Epidermal melanocyte (primary cell): Measurements from ENCODE around the gene DDT.
"Not testable (repeated sequence)": the region's sequence is repeated elsewhere in the genome, so short reads cannot be mapped to it uniquely, and the experiment has no call there.

Experiments
- DNase-seq: peaks from one replicate; pipeline ENCODE4 v3.0.0; 2011; ENCODE audit warnings: low spot score; ENCODE audit not compliant: insufficient read length

DDT gene

DNA sequence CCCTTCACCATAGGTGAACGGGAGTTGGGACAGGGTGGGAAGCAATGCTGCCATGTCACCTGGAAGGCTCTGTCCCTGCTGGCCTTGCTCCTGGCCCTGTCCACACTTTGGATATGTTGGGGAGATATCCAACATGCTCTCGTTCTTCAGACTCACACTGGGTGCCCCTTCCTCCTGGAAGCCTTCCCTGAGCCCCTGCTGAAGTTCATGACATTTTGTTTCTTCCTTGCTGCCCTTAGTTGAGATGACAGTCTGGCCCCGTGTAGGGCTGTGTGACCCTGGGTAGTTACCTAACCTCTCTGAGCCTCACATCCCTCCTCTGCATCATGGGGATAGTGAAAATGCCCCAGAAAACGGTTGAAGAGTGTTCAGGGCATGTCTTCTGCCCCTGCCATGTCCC is 20.8 kb downstream of the DDT start:
- not testable (repeated sequence) for DNase-seq

GRCh38 chr22:23952794-23953405 is 21.3 kb downstream of the DDT start:
- not testable (repeated sequence) for DNase-seq

DNA sequence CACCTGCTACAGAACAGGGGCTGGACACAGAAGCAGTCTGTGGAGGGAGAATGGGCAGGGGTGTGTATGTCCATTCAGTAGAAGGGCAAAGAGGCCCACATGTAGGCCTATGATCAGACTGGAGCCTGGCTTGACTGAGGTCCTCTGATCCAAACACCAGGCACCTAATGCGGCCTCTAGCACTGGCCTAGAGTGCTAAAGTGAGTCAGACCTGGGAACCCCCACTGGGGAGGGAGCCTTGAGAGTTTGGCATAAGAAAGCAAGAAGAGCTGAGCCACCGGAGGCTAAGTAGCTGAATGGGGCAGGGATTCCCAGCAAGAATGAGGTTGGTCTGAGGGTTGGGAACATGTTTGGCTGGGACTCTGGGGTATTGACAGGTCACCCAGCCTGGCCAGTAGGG is 22.9 kb downstream of the DDT start:
- DNase-seq: not testable (repeated sequence)

DNA sequence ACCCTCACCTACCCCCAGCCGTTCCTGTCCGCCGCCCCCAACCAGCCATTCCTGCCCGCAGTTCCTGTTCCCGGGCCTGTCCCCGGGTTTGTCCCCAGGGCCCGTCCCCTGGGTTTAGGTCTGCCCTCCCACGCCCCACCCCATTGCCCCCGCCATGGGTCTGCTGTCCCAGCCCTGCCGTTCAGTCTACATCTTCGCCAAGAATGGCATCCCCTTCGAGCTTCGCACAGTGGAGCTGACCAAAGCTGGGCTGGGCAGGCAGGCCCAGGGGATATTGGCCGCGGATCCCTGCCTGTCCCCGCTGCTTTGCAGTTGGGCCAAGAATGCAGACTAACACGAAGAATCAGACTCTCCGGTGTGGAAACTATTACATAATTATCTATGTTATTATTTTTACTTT is 24.5 kb downstream of the DDT start:
- DNase-seq: not testable (repeated sequence)

DNA sequence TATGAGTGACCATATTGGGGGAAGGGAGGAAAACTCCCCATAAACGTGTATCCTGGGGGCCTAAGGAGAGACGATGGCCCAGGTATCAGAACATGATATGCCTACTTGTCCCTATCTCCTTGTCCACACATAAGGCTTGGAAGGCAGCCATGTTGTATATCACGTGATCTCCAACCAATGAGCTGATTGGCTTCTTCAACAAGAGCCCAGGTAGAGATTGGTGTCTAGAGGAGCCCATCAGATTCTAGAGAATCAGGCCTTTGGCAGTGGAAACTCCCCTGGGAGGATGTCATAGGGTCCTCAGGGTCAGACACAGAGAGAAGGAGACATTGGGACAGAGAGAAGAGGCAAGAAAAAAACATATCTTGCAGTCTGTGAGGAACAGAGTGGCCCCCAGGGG is 26.9 kb downstream of the DDT start:
- not testable (repeated sequence) for DNase-seq

- DNase-seq: not testable (repeated sequence)
Measured at GRCh38 chr22:23940166-23940565, 34.1 kb downstream of the DDT start.

GRCh38 chr22:23939017-23939357 is 35.3 kb downstream of the DDT start:
- no peak for DNase-seq

DNA sequence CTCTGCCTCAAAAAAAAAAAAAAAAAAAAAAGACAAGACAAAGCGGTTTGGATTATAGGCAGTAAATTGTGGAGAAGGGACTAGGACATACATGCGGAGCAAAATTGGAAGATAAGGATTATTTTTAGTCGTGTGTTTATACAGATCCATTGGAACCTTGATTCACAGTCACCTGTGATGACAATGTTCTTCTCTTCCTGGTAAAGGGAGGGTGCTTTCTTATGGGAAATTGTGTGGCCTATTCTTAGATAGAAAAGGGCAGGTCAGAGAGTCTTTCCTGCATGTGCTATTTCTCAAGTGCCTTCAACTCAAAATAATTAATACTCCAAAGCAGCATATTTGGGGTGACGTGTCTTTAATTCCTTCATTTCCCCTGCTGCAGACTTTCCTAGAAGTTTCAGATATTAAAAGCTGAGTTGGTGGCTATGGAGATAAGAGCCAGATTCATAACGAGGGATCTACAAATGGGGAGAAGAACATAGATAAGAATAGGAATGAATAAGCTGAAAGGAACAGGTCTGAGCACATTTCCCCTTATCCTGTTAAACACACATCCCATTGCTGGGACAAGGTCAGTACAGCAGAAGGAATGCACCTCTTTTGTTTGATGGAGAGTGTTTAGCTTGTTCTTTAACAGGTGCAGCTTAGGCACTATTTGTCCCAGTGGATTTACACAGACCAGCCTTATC is 35.8 kb downstream of the DDT start:
- no peak for DNase-seq

DNA sequence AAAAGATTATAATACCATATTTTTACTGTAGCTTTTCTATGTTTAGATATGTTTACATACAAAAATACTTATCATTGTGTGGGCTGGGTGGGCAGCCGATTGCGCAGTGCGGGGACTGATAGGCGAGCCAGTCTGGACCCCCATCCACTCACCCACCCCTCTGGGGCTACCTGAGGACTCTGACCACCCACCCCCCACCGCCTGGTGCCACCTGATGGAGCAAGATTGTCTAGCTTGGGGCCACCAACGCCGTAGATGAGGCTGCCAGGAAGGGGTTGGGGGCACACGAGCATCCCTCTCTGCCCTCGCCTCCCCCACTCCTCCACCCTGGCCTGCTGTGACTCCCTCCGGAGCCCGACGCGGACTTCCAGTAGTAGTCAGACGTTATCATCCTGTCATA is 47.7 kb downstream of the DDT start:
- no peak for DNase-seq

DNA sequence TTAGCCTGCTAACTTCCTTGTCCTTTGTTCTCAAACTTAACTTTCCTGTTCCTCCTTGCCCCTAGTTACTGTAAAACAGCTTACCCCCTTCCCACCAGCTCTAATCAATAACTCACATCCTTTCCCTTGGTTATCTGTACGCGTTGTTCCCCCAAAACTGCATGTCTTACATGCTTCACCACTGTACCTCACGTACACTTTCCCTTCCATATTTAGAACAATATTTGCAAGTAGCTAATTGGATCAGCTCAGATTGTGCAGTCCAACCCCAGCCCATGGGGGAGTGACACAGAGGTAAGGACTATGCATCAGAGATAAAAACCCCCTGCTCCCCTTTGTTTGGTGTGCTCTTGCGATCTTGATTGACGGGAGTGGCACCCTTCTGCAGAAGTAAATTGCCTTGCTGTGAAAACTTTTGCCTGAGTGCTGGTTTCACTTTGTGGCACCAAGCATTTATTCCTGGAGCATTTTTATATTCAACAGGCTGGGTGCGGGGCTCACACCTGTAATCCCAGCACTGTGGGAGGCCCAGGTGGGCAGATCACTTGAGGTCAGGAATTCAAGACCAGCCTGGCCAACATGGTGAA is 49.1 kb downstream of the DDT start:
- DNase-seq: no peak

DNA sequence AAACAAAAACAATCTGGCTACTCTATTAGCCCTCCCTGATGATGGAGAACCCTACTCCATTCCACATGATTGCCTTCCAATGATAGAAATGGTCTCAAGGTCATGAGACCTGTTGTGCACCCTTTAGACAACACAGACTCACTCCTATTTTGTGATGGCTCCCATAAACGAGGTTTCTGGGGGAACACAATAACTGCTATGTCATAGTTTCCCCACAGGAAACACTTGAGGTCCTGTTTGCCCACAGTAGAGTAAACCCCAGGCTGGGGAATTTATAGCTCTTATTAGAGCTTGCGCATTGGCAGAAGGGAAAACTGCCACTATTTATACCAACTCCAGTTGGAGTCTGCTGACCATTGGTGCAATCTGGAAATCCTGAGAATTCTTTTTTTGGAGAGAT is 51.3 kb downstream of the DDT start:
- no peak for DNase-seq

DNA sequence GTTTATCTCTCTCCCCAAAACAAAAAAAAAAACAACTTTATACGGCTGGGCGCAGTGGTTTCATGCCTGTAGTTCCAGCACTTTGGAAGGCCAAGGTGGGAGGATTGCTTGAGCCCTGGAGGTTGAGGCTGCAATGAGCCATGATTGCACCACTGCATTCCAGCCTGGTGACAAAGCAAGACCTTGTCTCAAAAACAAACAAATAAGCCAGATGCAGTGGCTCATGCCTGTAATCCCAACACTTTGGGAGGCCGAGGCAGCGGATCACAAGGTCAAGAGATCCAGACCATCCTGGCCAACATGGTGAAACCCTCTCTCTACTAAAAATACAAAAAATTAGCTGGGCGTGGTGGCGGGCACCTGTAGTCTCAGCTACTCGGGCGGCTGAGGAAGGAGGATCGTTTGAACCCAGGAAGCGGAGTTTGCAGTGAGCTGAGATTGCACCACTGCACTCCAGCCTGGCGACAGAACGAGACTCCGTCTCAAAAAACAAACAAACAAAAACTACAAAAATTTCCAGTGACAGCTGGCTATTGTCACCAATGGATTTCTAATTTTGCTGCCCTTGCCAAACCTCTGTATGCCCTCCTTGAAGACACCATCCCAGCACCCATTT is 52.5 kb downstream of the DDT start:
- DNase-seq: not testable (repeated sequence)
